ENCODE data around the gene LMOD1. TPM values are rescaled to one million over a fixed set of nuclear protein-coding genes. Genes with fewer than 3 reads are reported as not detected.

The LMOD1 gene
- polyA plus RNA-seq, 1 donor from 2014 or later, result not detected

GRCh38 chr1:201886103-201886885, 60.1 kb downstream of the LMOD1 start:
- Mint-ChIP-seq H3K9me3 (no peaks in the 10 kb centered on the region), H3K27me3 (peaks cover 28% of the 10 kb centered on the region), H3K27ac (no peak overlapping the region), H3K36me3 (no peaks in the 10 kb centered on the region), H3K4me3 (peak overlapping the region in 1 of 4 donors; percentile 7), H3K4me1 (peaks cover 9 to 16% (median 10%) of the 10 kb centered on the region in 3 donors)

GRCh38 chr1:201885531-201886075, 60.7 kb downstream of the LMOD1 start:
- no peak overlapping the region for H3K27ac Mint-ChIP-seq
- H3K36me3 Mint-ChIP-seq, result no peaks in the 10 kb centered on the region
- H3K9me3 Mint-ChIP-seq, result no peaks in the 10 kb centered on the region
- peaks cover 9 to 21% (median 10%) of the 10 kb centered on the region in 3 donors for H3K4me1 Mint-ChIP-seq
- no peak overlapping the region for H3K4me3 Mint-ChIP-seq
- peaks cover 27% of the 10 kb centered on the region for H3K27me3 Mint-ChIP-seq

GRCh38 chr1:201884425-201884824, 61.9 kb downstream of the LMOD1 start:
- H3K4me3 Mint-ChIP-seq, result no peak overlapping the region
- H3K9me3 Mint-ChIP-seq, result no peaks in the 10 kb centered on the region
- H3K4me1 Mint-ChIP-seq, result peaks cover 5 to 21% (median 8%) of the 10 kb centered on the region in 3 donors
- H3K27ac Mint-ChIP-seq, result no peak overlapping the region
- no peaks in the 10 kb centered on the region for H3K36me3 Mint-ChIP-seq
- H3K27me3 Mint-ChIP-seq, result peaks cover 17% of the 10 kb centered on the region

GRCh38 chr1:201883786-201884185, 62.6 kb downstream of the LMOD1 start:
- peaks cover 14% of the 10 kb centered on the region for H3K27me3 Mint-ChIP-seq
- H3K4me3 Mint-ChIP-seq, result peak overlapping the region in 1 of 4 donors; percentile 80
- H3K4me1 Mint-ChIP-seq, result peaks cover 5 to 21% (median 8%) of the 10 kb centered on the region in 3 donors
- peak overlapping the region in 1 of 3 donors; percentile 41 for H3K27ac Mint-ChIP-seq
- H3K9me3 Mint-ChIP-seq, result no peaks in the 10 kb centered on the region
- no peaks in the 10 kb centered on the region for H3K36me3 Mint-ChIP-seq

GRCh38 chr1:201883266-201883665, 63.1 kb downstream of the LMOD1 start:
- H3K4me3 Mint-ChIP-seq, result no peak overlapping the region
- H3K27ac Mint-ChIP-seq, result peak overlapping the region in 1 of 3 donors; percentile 41
- H3K4me1 Mint-ChIP-seq, result peaks cover 5 to 24% (median 8%) of the 10 kb centered on the region in 3 donors
- H3K9me3 Mint-ChIP-seq, result no peaks in the 10 kb centered on the region
- no peaks in the 10 kb centered on the region for H3K36me3 Mint-ChIP-seq
- peaks cover 11% of the 10 kb centered on the region for H3K27me3 Mint-ChIP-seq

- H3K27me3 Mint-ChIP-seq, result peaks cover 6% of the 10 kb centered on the region
- H3K9me3 Mint-ChIP-seq, result no peaks in the 10 kb centered on the region
These were observed 63.6 kb downstream of the LMOD1 start for GRCh38 chr1:201882665-201883132.

GRCh38 chr1:201881617-201882016, 64.7 kb downstream of the LMOD1 start:
- Mint-ChIP-seq H3K27me3 (peaks cover 3% of the 10 kb centered on the region), H3K36me3 (no peaks in the 10 kb centered on the region), H3K27ac (no peak overlapping the region), H3K4me3 (no peak overlapping the region), H3K4me1 (peaks cover 5 to 17% (median 8%) of the 10 kb centered on the region in 3 donors), H3K9me3 (no peaks in the 10 kb centered on the region)

More at GRCh38 chr1:201882665-201883132, 63.6 kb downstream of the LMOD1 start:
- Mint-ChIP-seq H3K4me3 (no peak overlapping the region), H3K4me1 (peaks cover 5 to 24% (median 8%) of the 10 kb centered on the region in 3 donors), H3K36me3 (no peaks in the 10 kb centered on the region), H3K27ac (no peak overlapping the region)

GRCh38 chr1:201880928-201881571, 65.3 kb downstream of the LMOD1 start:
- Mint-ChIP-seq H3K4me1 (peaks cover 5 to 17% (median 8%) of the 10 kb centered on the region in 3 donors), H3K36me3 (no peaks in the 10 kb centered on the region), H3K27ac (no peak overlapping the region), H3K9me3 (no peaks in the 10 kb centered on the region), H3K4me3 (no peak overlapping the region), H3K27me3 (peaks cover 3% of the 10 kb centered on the region)

GRCh38 chr1:201877877-201878401, 68.4 kb downstream of the LMOD1 start:
- no peaks in the 10 kb centered on the region for H3K36me3 Mint-ChIP-seq
- H3K4me3 Mint-ChIP-seq, result peak overlapping the region in 1 of 4 donors; percentile 24
- H3K4me1 Mint-ChIP-seq, result peaks cover 0 to 13% (median 3%) of the 10 kb centered on the region in 3 donors
- H3K27ac Mint-ChIP-seq, result no peak overlapping the region
- H3K27me3 Mint-ChIP-seq, result no peaks in the 10 kb centered on the region
- no peaks in the 10 kb centered on the region for H3K9me3 Mint-ChIP-seq

GRCh38 chr1:201876148-201876818, 70.1 kb downstream of the LMOD1 start:
- Mint-ChIP-seq H3K9me3 (no peaks in the 10 kb centered on the region), H3K4me1 (peaks cover 0 to 8% (median 0%) of the 10 kb centered on the region in 3 donors), H3K36me3 (no peaks in the 10 kb centered on the region), H3K4me3 (no peak overlapping the region), H3K27ac (no peak overlapping the region), H3K27me3 (no peaks in the 10 kb centered on the region)

- no peaks in the 10 kb centered on the region for H3K27me3 Mint-ChIP-seq
- peaks cover 0 to 3% (median 2%) of the 10 kb centered on the region in 3 donors for H3K4me1 Mint-ChIP-seq
- H3K36me3 Mint-ChIP-seq, result peaks cover 7% of the 10 kb centered on the region
- H3K4me3 Mint-ChIP-seq, result no peak overlapping the region
- H3K27ac Mint-ChIP-seq, result no peak overlapping the region
- no peaks in the 10 kb centered on the region for H3K9me3 Mint-ChIP-seq
These were observed 71.7 kb downstream of the LMOD1 start for GRCh38 chr1:201874672-201875071.

GRCh38 chr1:201870397-201870796, 76.0 kb downstream of the LMOD1 start:
- Mint-ChIP-seq H3K27me3 (no peaks in the 10 kb centered on the region), H3K27ac (no peak overlapping the region), H3K4me3 (peak overlapping the region in 1 of 4 donors; percentile 39), H3K9me3 (no peaks in the 10 kb centered on the region), H3K4me1 (peaks cover 2 to 5% (median 5%) of the 10 kb centered on the region in 3 donors), H3K36me3 (peaks cover 8% of the 10 kb centered on the region)

GRCh38 chr1:201861448-201861847, 84.9 kb downstream of the LMOD1 start:
- H3K27ac Mint-ChIP-seq, result peak overlapping the region in 1 of 3 donors; percentile 57
- no peaks in the 10 kb centered on the region for H3K27me3 Mint-ChIP-seq
- H3K9me3 Mint-ChIP-seq, result no peaks in the 10 kb centered on the region
- no peak overlapping the region for H3K4me3 Mint-ChIP-seq
- H3K36me3 Mint-ChIP-seq, result peaks cover 12% of the 10 kb centered on the region
- H3K4me1 Mint-ChIP-seq, result peaks cover under 1 to 6% (median 2%) of the 10 kb centered on the region in 3 donors

- Mint-ChIP-seq H3K9me3 (no peaks in the 10 kb centered on the region), H3K36me3 (peaks cover 12% of the 10 kb centered on the region), H3K27me3 (no peaks in the 10 kb centered on the region), H3K27ac (no peak overlapping the region), H3K4me3 (no peak overlapping the region), H3K4me1 (peaks cover 0 to 1% (median 0%) of the 10 kb centered on the region in 3 donors)
These were observed 86.9 kb downstream of the LMOD1 start for GRCh38 chr1:201859424-201859823.

Data from IgD-negative memory B cell (primary cell).